Endothelial cell of umbilical vein (primary cell): Measurements from ENCODE around the gene ABHD10. TPM values are rescaled to one million over a fixed set of nuclear protein-coding genes. Genes with fewer than 3 reads are reported as not detected.

Source experiments
- BruUV-seq: library from RNA; stranded (reverse); fragments of 400-500 nt; replicated peaks from 2 replicates; lab custom pipeline; 2021; lab: Mats Ljungman, UMichigan
- CTCF ChIA-PET: fragments of 300-600, 350-600 bp; sonication (Branson Sonifier 250); formaldehyde crosslinking; loops from one replicate; lab custom pipeline; 2021; ENCODE audit warnings: antibody characterized with exemption, inconsistent platforms; lab: Charles Lee
- POLR2A ChIA-PET: fragments of 300-600, 350-600 bp; sonication (Branson Sonifier 250); formaldehyde crosslinking; loops from one replicate; lab custom pipeline; 2021; ENCODE audit warnings: antibody characterized with exemption, inconsistent platforms; lab: Charles Lee
- DNase-seq: peaks from one replicate; pipeline ENCODE4 v3.0.0-alpha.2; 2011; ENCODE audit warnings: low read depth, low spot score
- FAIRE-seq: peaks from 2 replicates; lab custom pipeline; 2011; peaks lifted over from hg19 to GRCh38; lab: Jason Lieb, UNC
- H2AFZ ChIP-seq: 2 replicates; pipeline ENCODE4 v1.6.0; 2012; ENCODE audit warnings: low read depth, low read length, control low read depth, inconsistent platforms
- H3K27ac ChIP-seq: 2 replicates; pipeline ENCODE4 v1.5.1; 2011; ENCODE audit warnings: low read depth, mild to moderate bottlenecking, control low read depth, low read length, moderate library complexity; ENCODE audit not compliant: insufficient read depth
- H3K27me3 ChIP-seq, 2 experiments: 2 replicates each; pipeline versions ENCODE4 v1.6.0 to v1.6.1; 2011; ENCODE audit warnings: low read length in 2 of 2, mixed read lengths in 1 of 2; ENCODE audit not compliant: control insufficient read depth in 2 of 2, insufficient read depth in 2 of 2
- H3K36me3 ChIP-seq, 2 experiments: 2 replicates in 1 of 2; 3 replicates in 1 of 2; pipeline ENCODE4 v1.5.1; 2011; ENCODE audit warnings: low read length in 2 of 2, mild to moderate bottlenecking in 1 of 2, moderate library complexity in 1 of 2; ENCODE audit not compliant: control insufficient read depth in 2 of 2, insufficient read depth in 2 of 2; ENCODE audit errors: extremely low read depth in 1 of 2
- H3K4me1 ChIP-seq: 3 replicates; pipeline ENCODE4 v1.5.1; 2011; ENCODE audit warnings: mild to moderate bottlenecking, low read length; ENCODE audit not compliant: control insufficient read depth, insufficient read depth; ENCODE audit errors: extremely low read depth
- H3K4me2 ChIP-seq: 2 replicates; pipeline ENCODE4 v1.6.1; 2011; ENCODE audit warnings: low read length, control low read depth, mixed read lengths; ENCODE audit not compliant: insufficient read depth
- H3K4me3 ChIP-seq, 3 experiments: fragments of 200-600 bp in 1 of 3; sonication (generic), shearing (Covaris generic) in 1 of 3; replicated peaks in 1 of 3; 2 replicates each; pipeline ENCODE4 v1.5.1; 2011 to 2016; ENCODE audit warnings: control low read depth in 3 of 3, low read length in 3 of 3, mild to moderate bottlenecking in 2 of 3, inconsistent platforms in 1 of 3, low read depth in 1 of 3, moderate library complexity in 1 of 3; ENCODE audit not compliant: insufficient read depth in 1 of 3
- H3K79me2 ChIP-seq: 2 replicates; pipeline ENCODE4 v1.6.0; 2012; ENCODE audit warnings: low read length, inconsistent platforms; ENCODE audit not compliant: control insufficient read depth, insufficient read depth
- H3K9ac ChIP-seq: replicated peaks from 2 replicates; pipeline ENCODE3; 2011; ENCODE audit warnings: low read length, control low read depth; ENCODE audit not compliant: insufficient read depth; ENCODE audit errors: extremely low read depth
- H3K9me1 ChIP-seq: replicated peaks from 3 replicates; pipeline ENCODE4 v1.6.0; 2011; ENCODE audit warnings: mild to moderate bottlenecking, low read length; ENCODE audit not compliant: control insufficient read depth, insufficient read depth; ENCODE audit errors: extremely low read depth
- H3K9me3 ChIP-seq: replicated peaks from 2 replicates; pipeline ENCODE4 v1.5.1; 2012; ENCODE audit warnings: low read length, inconsistent platforms; ENCODE audit not compliant: control insufficient read depth, insufficient read depth
- H4K20me1 ChIP-seq: replicated peaks from 2 replicates; pipeline ENCODE3; 2011; ENCODE audit warnings: mild to moderate bottlenecking, low read length; ENCODE audit not compliant: control insufficient read depth, insufficient read depth; ENCODE audit errors: extremely low read depth
- CTCF ChIP-seq, 2 donors: IDR thresholded peaks; 1 replicate in 1 of 2; 2 replicates in 1 of 2; pipeline ENCODE4 v1.5.1; 2011; ENCODE audit warnings: low read length in 2 of 2, mild to moderate bottlenecking in 2 of 2, moderate library complexity in 2 of 2, control low read depth in 1 of 2, inconsistent platforms in 1 of 2, low read depth in 1 of 2; ENCODE audit not compliant: insufficient read depth in 1 of 2; ENCODE audit errors: extremely low read depth in 1 of 2
- EZH2 ChIP-seq: IDR thresholded peaks from 2 replicates; pipeline ENCODE4 v1.6.1; 2012; ENCODE audit warnings: borderline replicate concordance, low read depth, mild to moderate bottlenecking, moderate library complexity, low read length, inconsistent platforms; ENCODE audit not compliant: severe bottlenecking
- FOS ChIP-seq: IDR thresholded peaks from 2 replicates; pipeline ENCODE4 v1.6.1; 2011; ENCODE audit warnings: mild to moderate bottlenecking, low read length, moderate library complexity, borderline replicate concordance; ENCODE audit not compliant: insufficient read depth
- GATA2 ChIP-seq: IDR thresholded peaks from 2 replicates; pipeline ENCODE4 v1.7.0; 2011; ENCODE audit warnings: low read depth, mild to moderate bottlenecking, moderate library complexity, mixed read lengths, low read length; ENCODE audit not compliant: insufficient read length, insufficient read depth
- JUN ChIP-seq: IDR thresholded peaks from 2 replicates; pipeline ENCODE4 v1.6.1; 2011; ENCODE audit warnings: borderline replicate concordance, low read depth; ENCODE audit not compliant: insufficient read length, insufficient read depth
- MAX ChIP-seq: IDR thresholded peaks from 2 replicates; pipeline ENCODE4 v1.6.1; 2011; ENCODE audit not compliant: insufficient read depth, insufficient read length
- MYC ChIP-seq: IDR thresholded peaks from one replicate; pipeline ENCODE4 v1.6.1; 2011; ENCODE audit warnings: mild to moderate bottlenecking, low read depth, low read length
- POLR2A ChIP-seq: IDR thresholded peaks from 2 replicates; pipeline ENCODE4 v1.6.1; 2012; ENCODE audit warnings: low read depth, mild to moderate bottlenecking, control low read depth, low read length
- POLR2AphosphoS5 ChIP-seq: IDR thresholded peaks from 2 replicates; pipeline ENCODE4 v1.6.1; 2012; ENCODE audit warnings: low read depth, mild to moderate bottlenecking, control low read depth, low read length, moderate library complexity; ENCODE audit not compliant: insufficient read depth
- dilution Hi-C: fragments of 300-500 bp; cut with MboI; formaldehyde crosslinking; loops from one replicate; pipeline ENCODE4 v1.15.0; 2019; ENCODE audit warnings: low sequenced_read_pairs; ENCODE audit not compliant: extremely low pct_ligation_motif_present
- intact Hi-C: fragments of 100-400 bp; cut with micrococcal nuclease; formaldehyde crosslinking; loops from one replicate; pipeline ENCODE4 v1.10.0; 2022
- polyA plus RNA-seq, 4 experiments: library from polyadenylated mRNA; depleted of rRNA in 3 of 4; stranded (reverse) in 3 of 4; unstranded in 1 of 4; fragments of >200 nt; gene quantifications; 2 replicates each; pipeline versions ENCODE4 v1.2.1 to v1.2.3, GENCODE V29; 2011 to 2012; ENCODE audit warnings: missing spikeins in 1 of 4
- total RNA-seq: library from RNA; stranded (reverse); gene quantifications from 2 replicates; pipeline ENCODE4 v1.2.3, GENCODE V29; 2021

ABHD10 gene
- total and polyA plus RNA-seq, 2 donors (not counting 3 experiments of a cell fraction or from before 2014, with no cell fraction given), result 10.0 to 37.0 TPM

GRCh38 chr3:111986800-111987199, 8.0 kb downstream of the ABHD10 start:
- Histone ChIP-seq H3K36me3 (peaks cover 3 to 19% of the 10 kb centered on the region in 2 experiments), H3K9me3 (no peaks in the 10 kb centered on the region), H3K27me3 (no peaks in the 10 kb centered on the region), H4K20me1 (no peaks in the 10 kb centered on the region), H3K79me2 (peaks cover 15% of the 10 kb centered on the region), H3K9ac (no peak overlapping the region), H3K4me3 (no peak overlapping the region), H2AFZ (no peak overlapping the region), H3K9me1 (no peaks in the 10 kb centered on the region), H3K27ac (no peak overlapping the region), H3K4me1 (no peaks in the 10 kb centered on the region), H3K4me2 (no peak overlapping the region)
- FAIRE-seq (no peak), DNase-seq (no peak)
- BruUV-seq, result no TSS peak
- POLR2A ChIA-PET, result no interaction called here
- intact Hi-C loops, result no loop called here
- CTCF ChIA-PET, result interaction anchor here (0.8 to 14.6 kb wide), 5 partner anchors 8 to 92 kb away, joined by 3 to 291 read pairs (median 3); no protein-coding TSS in a partner anchor
- dilution Hi-C loops, result no loop called here
- TF ChIP-seq JUN, result no peak
- TF ChIP-seq CTCF (IDR thresholded peaks at IDR 0.05; ENCODE audit: extremely low read depth in 1 of 2, insufficient read depth in 1 of 2, low read depth in 1 of 2, low read length in 2 of 2), result no peak
- no peak for TF ChIP-seq POLR2A
- TF ChIP-seq EZH2, result no peak
- no peak for TF ChIP-seq POLR2AphosphoS5
- TF ChIP-seq MYC, result no peak
- TF ChIP-seq FOS, result no peak
- no peak for TF ChIP-seq MAX
- no peak for TF ChIP-seq GATA2
